Gastroesophageal sphincter (tissue), 4 donors: Measurements from ENCODE around the gene IFT122. TPM values are rescaled to one million over a fixed set of nuclear protein-coding genes. Genes with fewer than 3 reads are reported as not detected.
A peak's percentile ranks its signal among the peaks of the same experiment; 100 is the strongest.

Experiments used
- ATAC-seq: fragments of 150-250 bp; one replicate; pipeline ENCODE4 v1.9.1; 2016; ENCODE audit warnings: mild to moderate bottlenecking, moderate library complexity
- H3K27ac ChIP-seq, 4 donors: fragments of 200-600 bp; sonication (generic) in 3 of 4; 1 replicate in 3 of 4; 2 replicates in 1 of 4; pipeline ENCODE4 v1.5.1; 2016 to 2019
- H3K27me3 ChIP-seq: fragments of 200-600 bp; sonication (generic); one replicate; pipeline ENCODE4 v1.5.1; 2019
- H3K36me3 ChIP-seq, 2 donors: fragments of 200-600 bp; sonication (generic); one replicate each; pipeline ENCODE4 v1.5.1; 2019; ENCODE audit warnings: control low read depth in 1 of 2
- H3K4me1 ChIP-seq, 3 donors: fragments of 200-600 bp; sonication (generic); 1 replicate in 2 of 3; 2 replicates in 1 of 3; pipeline ENCODE4 v1.5.1; 2016 to 2019; ENCODE audit warnings: control low read depth in 2 of 3
- H3K4me3 ChIP-seq, 2 donors: fragments of 200-600 bp; sonication (generic); one replicate each; pipeline ENCODE4 v1.5.1; 2019; ENCODE audit warnings: mild to moderate bottlenecking in 1 of 2, moderate library complexity in 1 of 2
- H3K9me3 ChIP-seq, 3 donors: fragments of 200-600 bp; sonication (generic); one replicate each; pipeline ENCODE4 v1.5.1; 2017 to 2019; ENCODE audit warnings: control low read depth in 2 of 3
- EP300 ChIP-seq: sonication (generic); formaldehyde crosslinking; IDR thresholded peaks from one replicate; pipeline ENCODE4 v1.6.1; 2017; ENCODE audit warnings: antibody characterized with exemption, mild to moderate bottlenecking
- POLR2A ChIP-seq, 2 donors: fragments of 450-650 bp; IDR thresholded peaks; one replicate each; pipeline ENCODE4 v1.6.1; 2017; ENCODE audit warnings: antibody characterized with exemption in 2 of 2, mild to moderate bottlenecking in 2 of 2, moderate library complexity in 1 of 2
- POLR2AphosphoS5 ChIP-seq: sonication (generic); formaldehyde crosslinking; IDR thresholded peaks from one replicate; pipeline ENCODE4 v1.6.1; 2017; ENCODE audit warnings: antibody characterized with exemption
- WGBS, 2 donors: methylation state at CpG; one replicate each; pipeline ENCODE4 v1.1.5; 2018; ENCODE audit warnings: low coverage in 1 of 2; 5-methylcytosine and 5-hydroxymethylcytosine counted together
- total RNA-seq, 4 donors: library from RNA; depleted of rRNA; stranded (reverse); fragments of >200 nt; gene quantifications; one replicate each; pipeline ENCODE4 v1.1.0, GENCODE V29; 2016
- TF ChIP-seq, protein P1 (sequence below), 4 experiments: fragments of 200-600 bp in 2 of 4; fragments of 450-650 bp in 2 of 4; sonication (generic) in 1 of 4; IDR thresholded peaks; one replicate each; pipeline ENCODE4 v1.5.1; 2017 to 2019; ENCODE audit warnings: antibody characterized with exemption in 4 of 4, mild to moderate bottlenecking in 2 of 4, moderate library complexity in 2 of 4

IFT122 gene
- total RNA-seq, 4 donors from 2014 or later: 18.1 to 38.3 (median 26.8) TPM

DNA sequence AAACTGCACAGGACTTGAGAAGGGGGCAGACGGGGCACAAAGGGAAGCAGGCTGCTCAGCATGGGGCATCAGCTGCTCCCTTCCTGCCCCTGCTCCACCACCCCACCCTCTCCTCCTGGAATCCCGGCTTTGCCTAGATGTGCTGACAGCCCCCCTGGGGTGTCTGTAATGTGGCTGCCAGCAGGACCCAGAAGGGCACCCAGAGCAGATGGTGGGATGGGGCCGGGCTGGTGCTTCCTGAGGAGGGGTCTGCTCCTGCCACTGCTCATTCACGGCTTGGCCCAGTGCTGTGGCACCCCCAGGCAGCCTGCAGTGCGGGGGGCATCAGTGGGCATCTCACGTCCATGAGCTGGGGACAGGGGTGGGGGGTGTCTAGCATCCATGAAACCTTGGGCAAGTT is 113.1 kb downstream of the IFT122 start:
- TF ChIP-seq, protein P1, sequence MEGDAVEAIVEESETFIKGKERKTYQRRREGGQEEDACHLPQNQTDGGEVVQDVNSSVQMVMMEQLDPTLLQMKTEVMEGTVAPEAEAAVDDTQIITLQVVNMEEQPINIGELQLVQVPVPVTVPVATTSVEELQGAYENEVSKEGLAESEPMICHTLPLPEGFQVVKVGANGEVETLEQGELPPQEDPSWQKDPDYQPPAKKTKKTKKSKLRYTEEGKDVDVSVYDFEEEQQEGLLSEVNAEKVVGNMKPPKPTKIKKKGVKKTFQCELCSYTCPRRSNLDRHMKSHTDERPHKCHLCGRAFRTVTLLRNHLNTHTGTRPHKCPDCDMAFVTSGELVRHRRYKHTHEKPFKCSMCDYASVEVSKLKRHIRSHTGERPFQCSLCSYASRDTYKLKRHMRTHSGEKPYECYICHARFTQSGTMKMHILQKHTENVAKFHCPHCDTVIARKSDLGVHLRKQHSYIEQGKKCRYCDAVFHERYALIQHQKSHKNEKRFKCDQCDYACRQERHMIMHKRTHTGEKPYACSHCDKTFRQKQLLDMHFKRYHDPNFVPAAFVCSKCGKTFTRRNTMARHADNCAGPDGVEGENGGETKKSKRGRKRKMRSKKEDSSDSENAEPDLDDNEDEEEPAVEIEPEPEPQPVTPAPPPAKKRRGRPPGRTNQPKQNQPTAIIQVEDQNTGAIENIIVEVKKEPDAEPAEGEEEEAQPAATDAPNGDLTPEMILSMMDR (IDR thresholded peaks at IDR 0.05): no peak
- TF ChIP-seq POLR2A (IDR thresholded peaks at IDR 0.05) (no peak), POLR2AphosphoS5 (no peak)
- H3K36me3 ChIP-seq: peaks cover 0 to 28% of the 10 kb centered on the region in 2 donors
- no peak overlapping the region for H3K4me3 ChIP-seq
- peaks cover 0 to 46% (median 6%) of the 10 kb centered on the region in 3 donors for H3K4me1 ChIP-seq
- 78 to 85% methylated on average over 1 to 2 of the region's 6 CpGs for WGBS, 2 donors
- no peaks in the 10 kb centered on the region for H3K27me3 ChIP-seq
- no peak overlapping the region for H3K27ac ChIP-seq
- no peak for ATAC-seq
- H3K9me3 ChIP-seq: no peaks in the 10 kb centered on the region

DNA sequence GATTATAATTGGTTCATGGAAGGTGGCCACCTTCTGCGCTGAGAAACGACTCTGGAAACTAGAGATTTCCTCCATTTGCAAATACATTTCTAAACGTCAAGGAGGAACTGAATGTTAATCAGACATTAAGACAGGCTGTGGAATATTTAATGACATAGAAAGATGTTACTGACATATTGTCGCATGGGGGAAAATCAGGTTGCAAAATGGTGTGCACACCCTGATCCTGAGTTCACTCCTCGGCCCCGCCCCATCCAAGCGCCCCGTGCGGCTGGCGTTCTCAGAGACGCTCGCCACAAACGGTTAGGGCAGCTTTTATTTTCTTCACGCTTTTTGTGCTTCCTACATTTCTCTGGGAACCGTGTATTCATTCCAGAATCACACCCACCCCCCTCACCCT is 113.7 kb downstream of the IFT122 start:
- ATAC-seq: no peak
- H3K4me1 ChIP-seq: peaks cover 0 to 51% (median 6%) of the 10 kb centered on the region in 3 donors

DNA sequence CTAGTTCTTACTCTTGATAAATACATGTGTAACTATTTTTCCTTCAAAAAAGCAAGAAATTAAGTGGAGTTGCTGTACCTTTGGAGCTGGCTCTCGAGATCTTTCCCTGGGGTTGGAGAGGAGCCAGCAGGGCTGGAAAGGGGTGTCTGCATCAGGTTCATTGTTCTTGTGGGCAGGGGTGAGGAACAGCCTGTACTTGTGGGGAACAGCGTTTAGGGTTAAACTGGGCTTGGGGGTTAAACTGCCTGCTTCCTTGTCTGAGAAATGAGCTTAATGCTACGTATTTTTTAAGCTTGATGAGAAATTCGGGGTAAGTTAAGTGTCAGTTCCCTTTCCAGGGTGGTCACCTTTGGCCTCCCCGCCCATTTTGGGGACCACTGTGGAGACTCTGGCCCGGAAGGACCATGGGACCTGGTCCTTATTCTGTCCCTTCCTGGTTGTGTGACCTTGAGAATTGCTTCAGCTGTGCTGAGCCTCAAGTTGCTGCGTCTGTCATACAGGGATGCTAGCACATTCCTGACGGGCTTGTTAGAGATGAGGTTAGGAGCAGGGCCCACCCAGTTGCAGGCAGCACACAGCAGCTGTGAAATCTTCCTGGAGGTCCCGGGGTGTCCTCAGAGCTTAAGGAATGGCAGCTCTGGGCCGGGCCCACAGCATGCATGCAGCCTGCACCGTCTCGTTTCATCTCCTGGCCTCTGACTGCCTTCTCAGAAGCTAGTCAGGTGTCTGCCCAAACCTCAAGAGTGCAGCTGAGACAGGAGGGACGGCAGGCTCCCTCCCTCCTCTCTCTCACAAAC is 114.5 kb downstream of the IFT122 start:
- Histone ChIP-seq H3K9me3 (no peaks in the 10 kb centered on the region), H3K36me3 (peaks cover 0 to 42% of the 10 kb centered on the region in 2 donors), H3K4me1 (peaks cover 0 to 60% (median 11%) of the 10 kb centered on the region in 3 donors), H3K27me3 (no peaks in the 10 kb centered on the region), H3K4me3 (no peak overlapping the region), H3K27ac (peak overlapping the region in 3 of 4 donors; percentile 4 to 24 (median 9))
- no peak for ATAC-seq
- no peak for TF ChIP-seq POLR2AphosphoS5
- no peak for TF ChIP-seq EP300
- WGBS, 2 donors: 36 to 70% methylated on average over 2 to 5 of the region's 13 CpGs

More for the DNA sequence above, 113.7 kb downstream of the IFT122 start:
- Histone ChIP-seq H3K36me3 (peaks cover 0 to 34% of the 10 kb centered on the region in 2 donors), H3K9me3 (no peaks in the 10 kb centered on the region), H3K27ac (peak overlapping the region in 1 of 4 donors; percentile 9), H3K27me3 (no peaks in the 10 kb centered on the region), H3K4me3 (no peak overlapping the region)
- TF ChIP-seq POLR2A (IDR thresholded peaks at IDR 0.05) (no peak), EP300 (no peak), POLR2AphosphoS5 (no peak)
- TF ChIP-seq, protein P1 (IDR thresholded peaks at IDR 0.05): no peak
- 66 to 69% methylated on average over 11 to 14 of the region's 15 CpGs for WGBS, 2 donors

DNA sequence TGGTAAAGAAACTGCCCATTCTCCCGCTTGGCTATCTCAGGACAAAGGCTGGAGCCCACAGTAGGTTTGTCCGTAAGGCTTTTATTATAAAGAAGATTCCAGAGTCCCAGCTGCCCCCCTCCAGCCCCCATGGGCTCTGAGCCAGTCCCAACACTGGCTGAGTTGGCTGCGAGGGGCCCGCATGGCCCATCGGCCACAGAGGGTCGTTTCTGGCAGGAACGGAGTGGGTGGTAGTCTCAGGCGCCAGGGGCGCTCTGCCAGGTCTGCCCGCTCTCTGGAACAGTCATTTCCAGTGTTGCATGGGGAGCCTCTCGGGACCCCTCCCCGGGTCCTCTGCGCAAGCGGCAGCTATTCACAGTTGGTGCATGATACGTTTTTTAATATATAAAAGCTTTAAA is 115.1 kb downstream of the IFT122 start:
- Histone ChIP-seq H3K27ac (peak overlapping the region in 2 of 4 donors; percentile 24 to 45), H3K4me1 (peaks cover 0 to 66% (median 16%) of the 10 kb centered on the region in 3 donors), H3K9me3 (no peaks in the 10 kb centered on the region), H3K4me3 (no peak overlapping the region), H3K36me3 (peaks cover 0 to 47% of the 10 kb centered on the region in 2 donors), H3K27me3 (no peaks in the 10 kb centered on the region)
- 68% methylated on average over 10 of the region's 15 CpGs; no CpG with 5 or more reads in 1 of the 2 donors for WGBS, 2 donors
- TF ChIP-seq POLR2A (IDR thresholded peaks at IDR 0.05) (no peak), POLR2AphosphoS5 (no peak), EP300 (no peak)
- TF ChIP-seq, protein P1 (IDR thresholded peaks at IDR 0.05): no peak
- no peak for ATAC-seq

DNA sequence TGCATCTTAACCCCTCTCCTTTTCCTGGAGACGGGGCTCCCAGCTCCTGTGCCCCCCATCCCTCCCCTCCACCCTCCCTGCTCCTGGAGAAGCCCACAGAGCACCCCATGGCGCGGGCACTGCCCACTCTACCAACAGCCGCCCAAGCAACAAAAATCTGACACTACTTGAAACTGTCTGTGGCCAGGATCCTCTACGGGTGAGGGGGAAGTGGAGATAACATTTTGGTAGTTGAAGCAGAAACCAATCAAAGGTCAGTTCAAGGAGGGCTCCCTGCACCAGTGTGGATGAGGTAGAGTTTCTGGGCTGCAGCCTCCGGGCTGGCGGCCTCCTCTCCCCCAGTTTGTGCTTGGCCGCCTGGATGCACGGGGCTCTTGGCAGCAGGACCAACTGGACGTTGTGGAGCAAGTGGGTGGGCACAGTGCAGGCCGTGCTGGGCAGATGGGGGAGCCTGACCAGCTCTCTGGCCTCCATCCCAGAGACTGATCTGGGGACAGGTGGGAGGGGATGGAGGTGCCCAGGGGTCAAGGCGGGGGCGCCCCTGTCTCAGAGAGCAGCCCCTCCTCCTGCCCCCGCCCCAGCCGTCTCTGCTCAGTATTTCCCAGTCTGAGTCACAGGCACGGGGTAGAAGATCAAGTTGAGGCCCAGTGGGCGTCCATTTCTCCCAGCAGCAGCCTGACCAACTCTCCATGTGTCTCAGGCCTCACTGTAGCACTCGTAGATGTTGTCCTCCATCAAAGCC is 115.8 kb downstream of the IFT122 start:
- Histone ChIP-seq H3K4me1 (peaks cover 0 to 72% (median 22%) of the 10 kb centered on the region in 3 donors), H3K27ac (peak overlapping the region in 2 of 4 donors; percentile 24 to 45), H3K9me3 (no peaks in the 10 kb centered on the region), H3K4me3 (no peak overlapping the region), H3K36me3 (peaks cover 0 to 49% of the 10 kb centered on the region in 2 donors), H3K27me3 (no peaks in the 10 kb centered on the region)
- TF ChIP-seq POLR2AphosphoS5 (no peak), POLR2A (IDR thresholded peaks at IDR 0.05) (no peak)
- TF ChIP-seq, protein P1 (IDR thresholded peaks at IDR 0.05): no peak
- 39 to 45% methylated on average over 2 of the region's 18 CpGs for WGBS, 2 donors
- no peak for ATAC-seq
